GM06990 (cell line): ENCODE data around the gene HEXB.

Experiments
- DNase-seq: peaks from one replicate; pipeline ENCODE4 v3.0.0-alpha.2; 2011; ENCODE audit not compliant: insufficient read length; ENCODE audit errors: extremely low read depth
- H3K27me3 ChIP-seq: replicated peaks from 2 replicates; pipeline ENCODE4 v1.6.0; 2011; ENCODE audit warnings: low read length; ENCODE audit not compliant: control insufficient read depth, insufficient read depth
- H3K36me3 ChIP-seq: 2 replicates; pipeline ENCODE4 v1.5.1; 2011; ENCODE audit warnings: low read length; ENCODE audit not compliant: control insufficient read depth, insufficient read depth
- H3K4me3 ChIP-seq: replicated peaks from 2 replicates; pipeline ENCODE4 v1.5.1; 2011; ENCODE audit warnings: low read depth, mild to moderate bottlenecking, control low read depth, low read length
- TF ChIP-seq, protein P1 (sequence below): IDR thresholded peaks from 2 replicates; pipeline ENCODE4 v1.5.1; 2011; ENCODE audit warnings: low read length, control low read depth, mild to moderate bottlenecking, inconsistent platforms; ENCODE audit not compliant: insufficient read depth, poor library complexity, severe bottlenecking

The HEXB gene

DNA sequence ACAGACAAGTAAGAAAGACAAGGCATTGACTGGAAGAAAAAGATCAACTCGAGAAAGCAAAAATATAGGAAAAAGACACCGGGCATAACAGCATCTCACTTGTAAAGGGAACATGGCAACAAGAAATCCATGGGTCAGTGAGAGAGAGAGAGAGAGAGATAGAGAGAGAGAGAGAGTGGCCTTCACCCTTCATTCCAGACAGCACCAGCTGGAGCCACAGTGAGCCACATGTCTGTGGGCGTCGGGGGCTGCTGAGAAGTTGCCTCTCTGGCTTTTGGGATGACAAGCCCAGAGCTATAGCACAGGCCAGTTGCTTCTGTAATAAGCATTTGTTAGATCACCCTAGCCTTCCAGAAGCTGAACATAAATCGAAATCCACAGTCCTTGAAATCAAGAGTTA, 24.2 kb upstream of the HEXB start:
- TF ChIP-seq, protein P1, sequence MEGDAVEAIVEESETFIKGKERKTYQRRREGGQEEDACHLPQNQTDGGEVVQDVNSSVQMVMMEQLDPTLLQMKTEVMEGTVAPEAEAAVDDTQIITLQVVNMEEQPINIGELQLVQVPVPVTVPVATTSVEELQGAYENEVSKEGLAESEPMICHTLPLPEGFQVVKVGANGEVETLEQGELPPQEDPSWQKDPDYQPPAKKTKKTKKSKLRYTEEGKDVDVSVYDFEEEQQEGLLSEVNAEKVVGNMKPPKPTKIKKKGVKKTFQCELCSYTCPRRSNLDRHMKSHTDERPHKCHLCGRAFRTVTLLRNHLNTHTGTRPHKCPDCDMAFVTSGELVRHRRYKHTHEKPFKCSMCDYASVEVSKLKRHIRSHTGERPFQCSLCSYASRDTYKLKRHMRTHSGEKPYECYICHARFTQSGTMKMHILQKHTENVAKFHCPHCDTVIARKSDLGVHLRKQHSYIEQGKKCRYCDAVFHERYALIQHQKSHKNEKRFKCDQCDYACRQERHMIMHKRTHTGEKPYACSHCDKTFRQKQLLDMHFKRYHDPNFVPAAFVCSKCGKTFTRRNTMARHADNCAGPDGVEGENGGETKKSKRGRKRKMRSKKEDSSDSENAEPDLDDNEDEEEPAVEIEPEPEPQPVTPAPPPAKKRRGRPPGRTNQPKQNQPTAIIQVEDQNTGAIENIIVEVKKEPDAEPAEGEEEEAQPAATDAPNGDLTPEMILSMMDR, result no peak
- Histone ChIP-seq H3K36me3 (no peaks in the 10 kb centered on the region), H3K4me3 (no peak overlapping the region), H3K27me3 (no peaks in the 10 kb centered on the region; the same call in none of the 2 replicates)
- DNase-seq, result no peak

- TF ChIP-seq, protein P1, result no peak
- Histone ChIP-seq H3K27me3 (no peaks in the 10 kb centered on the region), H3K36me3 (no peaks in the 10 kb centered on the region), H3K4me3 (no peak overlapping the region)
- no peak for DNase-seq
Measured at GRCh38 chr5:74664551-74664950, 20.5 kb upstream of the HEXB start.

DNA sequence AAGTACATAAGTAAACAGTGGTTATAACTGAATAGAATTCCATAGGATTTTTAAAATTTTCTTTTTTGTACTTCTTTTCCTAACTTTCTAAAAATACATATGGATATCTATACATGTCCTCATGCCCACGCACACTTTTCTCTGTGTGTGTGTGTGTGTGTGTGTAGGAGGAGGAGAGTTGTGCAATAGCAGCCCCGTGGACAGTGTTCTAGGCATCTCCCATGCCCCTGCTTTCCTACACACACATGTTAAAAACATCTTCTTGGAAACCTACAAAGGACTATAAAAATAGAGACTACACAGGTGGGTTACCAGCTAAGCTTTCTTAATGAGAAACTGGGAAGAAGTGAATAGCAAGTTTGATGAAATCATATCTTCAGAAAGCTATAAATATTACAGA, 19.8 kb upstream of the HEXB start:
- no peak for DNase-seq
- Histone ChIP-seq H3K4me3 (no peak overlapping the region), H3K36me3 (no peaks in the 10 kb centered on the region), H3K27me3 (no peaks in the 10 kb centered on the region)
- TF ChIP-seq, protein P1, result no peak

- H3K36me3 ChIP-seq, result no peaks in the 10 kb centered on the region
- no peak for DNase-seq
- no peak overlapping the region for H3K4me3 ChIP-seq
- H3K27me3 ChIP-seq, result no peaks in the 10 kb centered on the region
- TF ChIP-seq, protein P1, result no peak
Measured at GRCh38 chr5:74665816-74666215, 19.2 kb upstream of the HEXB start.

GRCh38 chr5:74667396-74667795, 17.6 kb upstream of the HEXB start:
- no peak overlapping the region for H3K4me3 ChIP-seq
- TF ChIP-seq, protein P1, result no peak
- no peaks in the 10 kb centered on the region for H3K27me3 ChIP-seq
- no peaks in the 10 kb centered on the region for H3K36me3 ChIP-seq
- no peak for DNase-seq

GRCh38 chr5:74669821-74670220, 15.2 kb upstream of the HEXB start:
- H3K4me3 ChIP-seq, result no peak overlapping the region
- no peaks in the 10 kb centered on the region; the same call in 1 of the 2 replicates for H3K27me3 ChIP-seq
- H3K36me3 ChIP-seq, result no peaks in the 10 kb centered on the region
- TF ChIP-seq, protein P1, result no peak
- no peak for DNase-seq
